ENCODE results near the gene CNN1. TPM values are rescaled to one million over a fixed set of nuclear protein-coding genes. Genes with fewer than 3 reads are reported as not detected.

Gene CNN1
- total RNA-seq, 1 donor from 2014 or later: not detected

DNA sequence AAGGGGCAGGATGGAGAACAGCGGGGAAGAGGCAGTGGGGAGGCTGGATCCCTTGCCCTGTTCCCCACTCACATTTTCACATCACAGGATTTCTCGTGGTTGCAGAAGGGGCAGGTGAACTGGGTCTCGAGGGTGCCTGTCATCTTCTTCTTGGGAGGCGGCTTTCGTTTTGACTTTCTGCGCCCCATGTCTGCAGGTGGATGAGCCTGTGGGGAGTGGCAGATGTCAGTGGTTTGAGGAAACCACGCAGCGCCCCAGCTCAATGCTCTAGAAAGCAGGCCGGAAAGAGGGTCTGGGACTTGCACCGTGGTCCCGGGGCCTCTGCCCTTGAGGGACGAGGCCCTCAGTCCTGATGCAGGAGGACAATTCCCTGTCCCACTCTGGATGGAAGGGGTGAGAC is 15.5 kb downstream of the CNN1 start:
- no peaks in the 10 kb centered on the region for H3K27me3 ChIP-seq (ENCODE audit: control insufficient read depth, insufficient read depth, low read length)
- no peak overlapping the region for H3K4me3 ChIP-seq (ENCODE audit: low read depth, low read length)
- TF ChIP-seq, protein P1, sequence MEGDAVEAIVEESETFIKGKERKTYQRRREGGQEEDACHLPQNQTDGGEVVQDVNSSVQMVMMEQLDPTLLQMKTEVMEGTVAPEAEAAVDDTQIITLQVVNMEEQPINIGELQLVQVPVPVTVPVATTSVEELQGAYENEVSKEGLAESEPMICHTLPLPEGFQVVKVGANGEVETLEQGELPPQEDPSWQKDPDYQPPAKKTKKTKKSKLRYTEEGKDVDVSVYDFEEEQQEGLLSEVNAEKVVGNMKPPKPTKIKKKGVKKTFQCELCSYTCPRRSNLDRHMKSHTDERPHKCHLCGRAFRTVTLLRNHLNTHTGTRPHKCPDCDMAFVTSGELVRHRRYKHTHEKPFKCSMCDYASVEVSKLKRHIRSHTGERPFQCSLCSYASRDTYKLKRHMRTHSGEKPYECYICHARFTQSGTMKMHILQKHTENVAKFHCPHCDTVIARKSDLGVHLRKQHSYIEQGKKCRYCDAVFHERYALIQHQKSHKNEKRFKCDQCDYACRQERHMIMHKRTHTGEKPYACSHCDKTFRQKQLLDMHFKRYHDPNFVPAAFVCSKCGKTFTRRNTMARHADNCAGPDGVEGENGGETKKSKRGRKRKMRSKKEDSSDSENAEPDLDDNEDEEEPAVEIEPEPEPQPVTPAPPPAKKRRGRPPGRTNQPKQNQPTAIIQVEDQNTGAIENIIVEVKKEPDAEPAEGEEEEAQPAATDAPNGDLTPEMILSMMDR (IDR thresholded peaks at IDR 0.05; ENCODE audit: insufficient read depth, low read length, severe bottlenecking): no peak
- FAIRE-seq (no peak), DNase-seq (ENCODE audit: low read depth) (no peak)
- H3K36me3 ChIP-seq (ENCODE audit: control insufficient read depth, insufficient read depth, low read length): peaks cover 17% of the 10 kb centered on the region

- Histone ChIP-seq H3K27me3 (ENCODE audit: control insufficient read depth, insufficient read depth, low read length) (no peaks in the 10 kb centered on the region), H3K36me3 (ENCODE audit: control insufficient read depth, insufficient read depth, low read length) (peaks cover 17% of the 10 kb centered on the region), H3K4me3 (ENCODE audit: low read depth, low read length) (no peak overlapping the region)
- DNase-seq (ENCODE audit: low read depth) (no peak), FAIRE-seq (no peak)
- TF ChIP-seq, protein P1 (IDR thresholded peaks at IDR 0.05; ENCODE audit: insufficient read depth, low read length, severe bottlenecking): no peak
Measured at GRCh38 chr19:11555246-11555645, 16.6 kb downstream of the CNN1 start.

DNA sequence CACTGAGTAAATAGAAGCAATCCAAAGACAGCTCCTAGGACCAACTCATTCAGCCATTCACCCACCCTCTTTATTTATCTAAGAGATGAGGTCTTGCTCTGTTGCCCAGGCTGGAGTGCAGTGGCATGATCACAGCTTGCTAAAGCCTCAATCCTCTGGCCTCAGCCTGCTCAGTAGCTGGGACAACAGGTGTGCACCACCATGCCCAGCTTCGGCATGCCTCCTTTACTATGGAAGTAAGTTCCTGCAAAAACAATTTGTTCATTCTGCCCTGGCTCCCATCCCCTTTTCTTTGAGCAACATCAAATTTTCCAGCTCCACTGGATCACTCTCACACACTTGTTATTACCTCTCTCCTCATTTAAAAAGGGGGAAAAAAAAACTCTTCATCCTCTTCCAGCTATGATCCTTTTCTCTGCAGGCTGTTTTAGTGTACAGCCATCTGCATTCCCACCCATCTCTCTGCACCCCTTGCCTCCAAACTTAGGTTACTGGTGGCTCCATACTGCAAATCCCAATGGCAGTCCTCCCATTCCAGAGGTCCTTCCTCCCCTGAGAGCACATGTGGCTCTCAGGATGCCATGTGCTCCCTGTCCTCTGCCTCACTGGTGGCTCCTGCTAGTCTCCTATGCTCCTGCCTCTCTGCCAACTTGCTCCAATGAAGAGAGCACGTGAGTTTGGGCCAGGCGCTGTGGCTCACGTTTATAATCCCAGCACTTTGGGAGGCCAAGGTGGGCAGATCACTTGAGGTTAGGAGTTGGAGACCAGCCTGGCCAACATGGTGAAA is 18.2 kb downstream of the CNN1 start:
- FAIRE-seq: no peak
- no peaks in the 10 kb centered on the region for H3K27me3 ChIP-seq (ENCODE audit: control insufficient read depth, insufficient read depth, low read length)
- H3K36me3 ChIP-seq (ENCODE audit: control insufficient read depth, insufficient read depth, low read length): peaks cover 17% of the 10 kb centered on the region
- DNase-seq (ENCODE audit: low read depth): no peak
- TF ChIP-seq, protein P1 (IDR thresholded peaks at IDR 0.05; ENCODE audit: insufficient read depth, low read length, severe bottlenecking): no peak
- H3K4me3 ChIP-seq (ENCODE audit: low read depth, low read length): no peak overlapping the region

DNA sequence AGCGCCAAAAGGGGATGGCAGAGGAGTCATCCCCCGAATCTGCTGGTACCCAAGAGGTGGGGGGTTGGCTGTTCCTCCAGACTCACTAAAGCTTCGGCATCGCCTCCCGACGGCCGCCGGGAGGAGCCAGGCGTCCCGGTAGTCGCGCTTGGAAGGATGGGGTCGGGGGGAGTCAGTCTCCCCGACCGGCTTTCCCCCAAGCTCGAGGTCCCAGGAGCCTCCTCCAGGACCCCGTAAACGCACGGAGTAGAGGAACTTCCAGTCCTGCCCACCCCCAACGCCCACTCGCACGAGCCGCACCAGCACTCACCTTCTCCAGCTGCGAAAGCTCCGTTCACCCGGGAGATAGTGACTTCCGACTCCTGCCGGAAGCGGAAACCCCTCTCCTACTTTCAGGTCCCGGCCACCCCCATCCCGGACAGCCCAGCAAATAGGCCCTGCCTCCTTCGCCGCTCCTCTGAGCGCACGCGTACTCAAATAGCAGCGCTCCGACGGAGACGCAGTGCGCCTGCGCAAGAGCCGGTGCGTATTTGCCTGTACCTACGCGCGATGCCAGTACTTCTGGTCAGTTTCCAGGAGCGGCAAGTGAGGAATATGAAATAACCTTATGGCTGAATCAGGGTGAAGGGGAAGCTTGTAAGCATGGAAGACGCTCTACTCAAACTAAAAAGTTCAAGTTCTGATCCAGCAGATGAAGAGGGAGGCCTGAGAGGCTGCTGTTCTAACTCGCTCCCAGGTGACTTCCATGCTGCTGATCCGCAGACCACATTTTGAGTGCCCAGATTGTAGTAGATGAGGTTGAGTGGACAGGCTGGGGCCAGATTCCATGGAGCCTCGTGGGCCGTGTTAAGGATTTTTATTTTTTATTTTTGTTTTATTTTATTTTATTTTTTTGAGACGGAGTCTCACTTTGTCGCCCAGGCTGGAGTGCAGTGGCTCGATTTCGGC is 20.5 kb downstream of the CNN1 start, which contains the start of gene ELOF1:
Gene ELOF1, minus strand, starts transcription at position 350 of the 948 bp plus-strand sequence. CDS start 4,883 bp downstream, outside the sequence.
- Histone ChIP-seq H3K27me3 (ENCODE audit: control insufficient read depth, insufficient read depth, low read length) (no peaks in the 10 kb centered on the region), H3K36me3 (ENCODE audit: control insufficient read depth, insufficient read depth, low read length) (peaks cover 8% of the 10 kb centered on the region), H3K4me3 (ENCODE audit: low read depth, low read length) (peak within 1 kb of the TSS; percentile 89)
- TF ChIP-seq, protein P1 (IDR thresholded peaks at IDR 0.05; ENCODE audit: insufficient read depth, low read length, severe bottlenecking): peak; percentile 36
- DNase-seq (ENCODE audit: low read depth) (peak; percentile 96), FAIRE-seq (no peak)

DNA sequence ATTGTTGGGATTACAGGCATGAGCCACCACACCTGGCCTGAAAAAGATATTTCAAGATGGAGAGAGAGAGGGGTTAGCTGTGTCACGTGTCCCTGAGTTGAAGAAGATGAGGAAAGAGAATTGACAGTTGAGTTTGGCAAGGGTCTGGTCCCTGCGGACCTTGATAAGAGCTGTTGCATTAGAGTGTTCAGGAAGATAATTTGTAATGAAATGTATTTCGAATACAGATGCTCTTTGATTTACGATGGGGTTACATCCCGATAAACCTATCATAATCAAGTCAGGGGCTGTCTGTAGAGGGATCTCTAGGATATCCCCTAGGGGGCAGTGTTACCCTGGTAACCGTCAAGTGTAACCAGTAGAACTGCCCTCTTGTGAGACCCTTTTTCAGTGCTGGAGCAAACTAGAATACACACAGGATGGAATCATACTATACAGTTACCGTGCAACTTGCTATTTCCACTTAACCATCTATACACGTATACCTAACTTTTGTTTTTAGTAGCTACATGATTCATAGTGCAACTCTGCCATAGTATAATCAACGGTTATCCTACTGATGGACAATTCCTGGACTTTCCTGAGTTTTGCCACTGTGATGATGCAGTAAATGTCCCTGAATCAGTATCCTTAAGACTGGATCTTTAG is 21.9 kb downstream of the CNN1 start:
- TF ChIP-seq, protein P1 (IDR thresholded peaks at IDR 0.05; ENCODE audit: insufficient read depth, low read length, severe bottlenecking): peak; percentile 57
- no peak overlapping the region for H3K4me3 ChIP-seq (ENCODE audit: low read depth, low read length)
- FAIRE-seq: no peak
- H3K36me3 ChIP-seq (ENCODE audit: control insufficient read depth, insufficient read depth, low read length): peaks cover 4% of the 10 kb centered on the region
- DNase-seq (ENCODE audit: low read depth): peak; percentile 67
- no peaks in the 10 kb centered on the region for H3K27me3 ChIP-seq (ENCODE audit: control insufficient read depth, insufficient read depth, low read length)

Data from bronchial epithelial cell (primary cell).